K562 (cell line): Measurements from ENCODE around the gene LRRC61. TPM values are rescaled to one million over a fixed set of nuclear protein-coding genes. Genes with fewer than 3 reads are reported as not detected.

Experiments
- E2F5 ChIP-seq: sonication (generic); formaldehyde crosslinking; IDR thresholded peaks from 2 replicates; pipeline ENCODE4 v1.8.0; 2022; ENCODE audit warnings: mild to moderate bottlenecking, missing genetic modification reagents
- ELF1 ChIP-seq: fragments of 200-800 bp; sonication (Bioruptor generic); IDR thresholded peaks from 2 replicates; pipeline ENCODE4 v1.6.1; 2016; ENCODE audit warnings: missing genetic modification characterization, missing compliant biosample characterization
- ETV6 ChIP-seq, 3 experiments: fragments of 150-350 bp in 1 of 3; sonication (generic) in 1 of 3; formaldehyde crosslinking in 1 of 3; IDR thresholded peaks; 2 replicates each; pipeline versions ENCODE4 v1.6.1 to v1.8.0; 2014 to 2022; ENCODE audit warnings: borderline replicate concordance in 2 of 3, low read depth in 2 of 3, antibody characterized with exemption in 1 of 3, low read length in 1 of 3, mild to moderate bottlenecking in 1 of 3, missing genetic modification reagents in 1 of 3
- FOXP1 ChIP-seq: sonication (generic); formaldehyde crosslinking; IDR thresholded peaks from 2 replicates; pipeline ENCODE4 v1.8.0; 2022; ENCODE audit warnings: mild to moderate bottlenecking, missing genetic modification reagents
- GATAD2B ChIP-seq: fragments of 450-650 bp; IDR thresholded peaks from 2 replicates; pipeline ENCODE4 v1.6.1; 2017; ENCODE audit warnings: mild to moderate bottlenecking, borderline replicate concordance
- HBP1 ChIP-seq: fragments of 450-650 bp; formaldehyde crosslinking; IDR thresholded peaks from 2 replicates; pipeline ENCODE4 v1.4.0; 2022; ENCODE audit warnings: missing genetic modification characterization
- HDAC1 ChIP-seq, 2 experiments: fragments of 450-650 bp; IDR thresholded peaks; 2 replicates each; pipeline ENCODE4 v1.6.1; 2016 to 2017; ENCODE audit warnings: inconsistent platforms in 1 of 2, mild to moderate bottlenecking in 1 of 2, moderate library complexity in 1 of 2
- HDGF ChIP-seq: fragments of 450-650 bp; IDR thresholded peaks from 2 replicates; pipeline ENCODE4 v1.6.1; 2016
- HEY1 ChIP-seq: fragments of 250-450 bp; sonication (Bioruptor Pico); IDR thresholded peaks from 2 replicates; pipeline ENCODE4 v1.5.0; 2020; ENCODE audit warnings: mild to moderate bottlenecking, moderate library complexity, borderline replicate concordance
- MAFG ChIP-seq: fragments of 450-650 bp; conservative IDR thresholded peaks from 2 replicates; pipeline ENCODE4 v1.6.1; 2016; ENCODE audit warnings: missing genetic modification characterization, missing compliant biosample characterization
- MLX ChIP-seq, 2 experiments: fragments of 450-650 bp in 1 of 2; sonication (generic) in 1 of 2; formaldehyde crosslinking; conservative IDR thresholded peaks; 2 replicates each; pipeline versions ENCODE4 v1.4.0 to v1.8.1; 2020 to 2022; ENCODE audit warnings: mild to moderate bottlenecking in 1 of 2, missing genetic modification reagents in 1 of 2
- NFIC ChIP-seq: fragments of 450-650 bp; IDR thresholded peaks from 2 replicates; pipeline ENCODE4 v1.6.1; 2017; ENCODE audit warnings: mild to moderate bottlenecking, inconsistent platforms
- NFRKB ChIP-seq: fragments of 450-650 bp; IDR thresholded peaks from 2 replicates; pipeline ENCODE4 v1.6.1; 2016; ENCODE audit warnings: low read depth
- NR2C1 ChIP-seq, 2 experiments: fragments of 450-650 bp; IDR thresholded peaks; 2 replicates each; pipeline ENCODE4 v1.6.1; 2017; ENCODE audit warnings: mild to moderate bottlenecking in 2 of 2, antibody characterized with exemption in 1 of 2, inconsistent platforms in 1 of 2, missing compliant biosample characterization in 1 of 2, missing genetic modification characterization in 1 of 2
- NRF1 ChIP-seq, 2 experiments: fragments of 450-650 bp; IDR thresholded peaks in 1 of 2; conservative IDR thresholded peaks in 1 of 2; 2 replicates each; pipeline ENCODE4 v1.6.1; 2014; ENCODE audit warnings: mild to moderate bottlenecking in 2 of 2
- NUFIP1 ChIP-seq: fragments of 450-650 bp; IDR thresholded peaks from 2 replicates; pipeline ENCODE4 v1.6.1; 2018; ENCODE audit not compliant: partially characterized antibody
- RBM14 ChIP-seq: fragments of 200-400 bp; formaldehyde crosslinking; IDR thresholded peaks from 2 replicates; pipeline ENCODE4 v1.6.1; 2018; ENCODE audit warnings: low read depth, mild to moderate bottlenecking, low read length, moderate library complexity, borderline replicate concordance; ENCODE audit not compliant: insufficient read depth
- RBM22 ChIP-seq: fragments of 200-400 bp; formaldehyde crosslinking; IDR thresholded peaks from 2 replicates; pipeline ENCODE4 v1.6.1; 2018; ENCODE audit warnings: low read length, low read depth; ENCODE audit not compliant: poor library complexity, severe bottlenecking
- SIX5 ChIP-seq, 2 experiments: IDR thresholded peaks; 2 replicates each; pipeline ENCODE4 v1.6.1; 2011; ENCODE audit warnings: low read length in 2 of 2, borderline replicate concordance in 1 of 2, low read depth in 1 of 2, mild to moderate bottlenecking in 1 of 2, moderate library complexity in 1 of 2; ENCODE audit not compliant: insufficient read depth in 1 of 2
- SMARCA4 ChIP-seq: fragments of 450-650 bp; IDR thresholded peaks from 2 replicates; pipeline ENCODE4 v1.6.1; 2016
- TRIM24 ChIP-seq, 2 experiments: fragments of 450-650 bp; IDR thresholded peaks; 2 replicates each; pipeline ENCODE4 v1.6.1; 2016
- TRIM28 ChIP-seq: fragments of 450-650 bp; IDR thresholded peaks from 2 replicates; pipeline ENCODE4 v1.6.1; 2017
- ZBTB9 ChIP-seq: fragments of 450-650 bp; formaldehyde crosslinking; IDR thresholded peaks from 2 replicates; pipeline ENCODE4 v1.4.0; 2020; ENCODE audit warnings: mild to moderate bottlenecking, moderate library complexity
- ZNF165 ChIP-seq: fragments of 250-450 bp; sonication (Bioruptor Pico); IDR thresholded peaks from 2 replicates; pipeline ENCODE4 v1.4.0; 2020; ENCODE audit warnings: borderline replicate concordance
- ZNF764 ChIP-seq: fragments of 250-450 bp; sonication (Bioruptor Pico); IDR thresholded peaks from 2 replicates; pipeline ENCODE4 v1.4.0; 2020; ENCODE audit warnings: low read depth, mild to moderate bottlenecking, moderate library complexity
- polyA plus RNA-seq, 8 experiments: library from polyadenylated mRNA; depleted of rRNA in 4 of 8; stranded (reverse) in 5 of 8; unstranded in 3 of 8; fragments of >200 nt; fragmentation: Nextera tagmentation in 2 of 8; fragmentation: Illumina TruSeq in 1 of 8; extraction: Ambion mirVana in 2 of 8; extraction: Trizol in 1 of 8; gene quantifications; 2 replicates each; pipeline versions ENCODE4 v1.2.1 to v1.2.3, GENCODE V29; 2011 to 2014; ENCODE audit warnings: inconsistent platforms in 1 of 8, missing spikeins in 1 of 8
- total RNA-seq, 7 experiments: library from RNA; depleted of rRNA in 6 of 7; stranded (reverse); fragments of >200 nt in 6 of 7; fragmentation: Illumina TruSeq in 2 of 7; extraction: Trizol in 2 of 7; gene quantifications; 2 replicates each; pipeline versions ENCODE4 v1.2.1 to v1.2.3, GENCODE V29; 2011 to 2021; ENCODE audit warnings: low replicate concordance in 1 of 7

The LRRC61 gene
- total and polyA plus RNA-seq, 9 of the 15 experiments (the other 6 are each of a cell fraction or from before 2014, with no cell fraction given): 1.3 to 55.2 (median 35.2) TPM

GRCh38 chr7:150373049-150373801 lies 50.1 kb downstream of the LRRC61 start (continued):
- no peak for TF ChIP-seq ETV6 (IDR thresholded peaks at IDR 0.05; ENCODE audit: borderline replicate concordance in 1 of 2, low read depth in 2 of 2, low read length in 1 of 2)
- TF ChIP-seq ETV6 (CRISPR knock-in tag; IDR thresholded peaks at IDR 0.05; ENCODE audit: borderline replicate concordance): no peak
- peak; percentile 79; the same call in 1 of the 2 replicates for TF ChIP-seq HDGF
- TF ChIP-seq RBM22: no peak
- TF ChIP-seq RBM14: no peak
- peak; percentile 87 for TF ChIP-seq NFIC
- no peak for TF ChIP-seq MAFG (tag)
- TF ChIP-seq NFRKB: no peak
- 0 out of 4 replicates have a peak, but pooled peaks of 1 of the 2 experiments have one; percentile 12 for TF ChIP-seq NRF1 (conservative IDR thresholded peaks at IDR 0.05 in 1 of 2, IDR thresholded peaks at IDR 0.05 in 1 of 2)
- no peak for TF ChIP-seq TRIM24 (IDR thresholded peaks at IDR 0.05)
- TF ChIP-seq TRIM28: no peak
- no peak for TF ChIP-seq ZNF165 (CRISPR knock-in tag)
- no peak for TF ChIP-seq NR2C1 (IDR thresholded peaks at IDR 0.05)
- TF ChIP-seq NR2C1 (tag; IDR thresholded peaks at IDR 0.05): no peak
- no peak for TF ChIP-seq ZBTB9
- TF ChIP-seq HEY1: no peak
- TF ChIP-seq E2F5 (CRISPR knock-in tag): no peak
- no peak for TF ChIP-seq GATAD2B
- TF ChIP-seq ELF1 (tag): no peak
- no peak for TF ChIP-seq NUFIP1
- TF ChIP-seq FOXP1 (CRISPR knock-in tag): no peak
- no peak for TF ChIP-seq HBP1 (CRISPR knock-in tag)
- TF ChIP-seq HDAC1 (IDR thresholded peaks at IDR 0.05): peak in 1 of 2 experiments; percentile 35; a peak in 1 of 4 replicates
- TF ChIP-seq SMARCA4: no peak
- TF ChIP-seq MLX (CRISPR knock-in tag; conservative IDR thresholded peaks at IDR 0.05): no peak
- no peak for TF ChIP-seq SIX5 (IDR thresholded peaks at IDR 0.05; ENCODE audit: borderline replicate concordance in 1 of 2, insufficient read depth in 1 of 2, low read depth in 1 of 2, low read length in 2 of 2)
- TF ChIP-seq ZNF764: no peak
